K562 (cell line): ENCODE data around the gene KRTAP2-1. TPM values are rescaled to one million over a fixed set of nuclear protein-coding genes. Genes with fewer than 3 reads are reported as not detected.

Experiments
- ATAC-seq: fragments of 200-7000 bp; cut with Tn5 transposase; 3 replicates; pipeline ENCODE4 v1.9.1; 2020; ENCODE audit warnings: moderate library complexity
- BruUV-seq: library from RNA; stranded (reverse); fragments of 400-500 nt; replicated peaks from 2 replicates; lab custom pipeline; 2021; lab: Mats Ljungman, UMichigan
- CTCF ChIA-PET: fragments of 300-600 bp; formaldehyde crosslinking; extraction: SDS; loops from one replicate; lab custom pipeline; 2021; ENCODE audit warnings: low intra/inter-chr PET ratio; lab: Yijun Ruan, JAX
- POLR2A ChIA-PET: fragments of 300-600, 350-650 bp; sonication (Branson Sonifier 250); formaldehyde crosslinking; extraction: SDS; loops from one replicate; lab custom pipeline; 2021; ENCODE audit warnings: antibody characterized with exemption, inconsistent platforms; lab: Yijun Ruan, JAX
- DNase-seq, 4 experiments: peaks; one replicate each; pipeline versions ENCODE4 v3.0.0 to v3.0.0-alpha.2; 2011 to 2018; ENCODE audit warnings: low spot score in 3 of 4, mixed read lengths in 3 of 4; ENCODE audit errors: extremely low read depth in 1 of 4
- FAIRE-seq: peaks from 2 replicates; lab custom pipeline; 2011; peaks lifted over from hg19 to GRCh38; lab: Jason Lieb, UNC
- H2AFZ ChIP-seq: 2 replicates; pipeline ENCODE4 v1.6.0; 2011; ENCODE audit warnings: low read depth, low read length, control low read depth, inconsistent platforms
- H3K27ac ChIP-seq: fragments of 200-600 bp; 3 replicates; pipeline ENCODE4 v1.8.0; 2011; ENCODE audit warnings: low read depth, mild to moderate bottlenecking, control low read depth, inconsistent platforms, low read length, moderate library complexity, mixed read lengths; ENCODE audit errors: extremely low read depth
- H3K27me3 ChIP-seq, 2 experiments: fragments of 300-600 bp in 1 of 2; 2 replicates in 1 of 2; 3 replicates in 1 of 2; pipeline versions ENCODE4 v1.6.0 to v1.8.0; 2011; ENCODE audit warnings: inconsistent platforms in 2 of 2, low read length in 2 of 2, mild to moderate bottlenecking in 1 of 2, mixed read lengths in 1 of 2, moderate library complexity in 1 of 2; ENCODE audit not compliant: control insufficient read depth in 2 of 2, insufficient read depth in 2 of 2
- H3K36me3 ChIP-seq: fragments of 300-600 bp; 3 replicates; pipeline ENCODE4 v1.8.0; 2011; ENCODE audit warnings: mild to moderate bottlenecking, low read length, inconsistent platforms; ENCODE audit not compliant: control insufficient read depth, insufficient read depth
- H3K4me1 ChIP-seq, 2 experiments: fragments of 200-600 bp in 1 of 2; replicated peaks in 1 of 2; 2 replicates in 1 of 2; 3 replicates in 1 of 2; pipeline versions ENCODE4 v1.5.1 to v1.8.0; 2011; ENCODE audit warnings: inconsistent platforms in 2 of 2, low read length in 2 of 2, mild to moderate bottlenecking in 1 of 2, mixed read lengths in 1 of 2, moderate library complexity in 1 of 2; ENCODE audit not compliant: control insufficient read depth in 2 of 2, insufficient read depth in 2 of 2
- H3K4me2 ChIP-seq: 2 replicates; pipeline ENCODE4 v1.6.1; 2011; ENCODE audit warnings: low read length, control low read depth, inconsistent platforms, mixed read lengths; ENCODE audit not compliant: insufficient read depth
- H3K4me3 ChIP-seq: fragments of 200-600 bp; sonication (generic), shearing (Covaris generic); 2 replicates; pipeline ENCODE4 v1.5.1; 2016; ENCODE audit warnings: control low read depth, inconsistent platforms
- H3K79me2 ChIP-seq: fragments of 200-600 bp; 3 replicates; pipeline ENCODE4 v1.8.0; 2011; ENCODE audit warnings: low read length, inconsistent platforms; ENCODE audit not compliant: control insufficient read depth, insufficient read depth
- H3K9ac ChIP-seq, 2 experiments: 2 replicates each; pipeline versions ENCODE4 v1.6.0 to v1.6.1; 2011; ENCODE audit warnings: low read depth in 2 of 2, low read length in 2 of 2, control low read depth in 1 of 2, inconsistent platforms in 1 of 2, mild to moderate bottlenecking in 1 of 2, mixed read lengths in 1 of 2; ENCODE audit not compliant: insufficient read depth in 1 of 2
- H3K9me1 ChIP-seq: one replicate; pipeline ENCODE4 v1.6.0; 2011; ENCODE audit warnings: inconsistent platforms, mild to moderate bottlenecking, low read length, moderate library complexity; ENCODE audit not compliant: control insufficient read depth, insufficient read depth
- H3K9me3 ChIP-seq: replicated peaks from 2 replicates; pipeline ENCODE4 v1.5.1; 2011; ENCODE audit warnings: low read depth, low read length, inconsistent platforms; ENCODE audit not compliant: control insufficient read depth, insufficient read depth
- H4K20me1 ChIP-seq: replicated peaks from 2 replicates; pipeline ENCODE4 v1.6.1; 2011; ENCODE audit warnings: low read length, inconsistent platforms, mixed read lengths; ENCODE audit not compliant: control insufficient read depth, insufficient read depth
- ARID4B ChIP-seq: sonication (generic); formaldehyde crosslinking; IDR thresholded peaks from 2 replicates; pipeline ENCODE4 v1.8.0; 2022; ENCODE audit warnings: mild to moderate bottlenecking, missing genetic modification reagents
- CEBPG ChIP-seq, 3 experiments: fragments of 200-800 bp in 1 of 3; sonication (Bioruptor generic) in 1 of 3; sonication (generic) in 1 of 3; formaldehyde crosslinking in 1 of 3; IDR thresholded peaks in 2 of 3; conservative IDR thresholded peaks in 1 of 3; 2 replicates each; pipeline versions ENCODE4 v1.6.1 to v1.8.0; 2016 to 2022; ENCODE audit warnings: missing compliant biosample characterization in 2 of 3, missing genetic modification characterization in 2 of 3, mild to moderate bottlenecking in 1 of 3, missing genetic modification reagents in 1 of 3
- CHD2 ChIP-seq: IDR thresholded peaks from 2 replicates; pipeline ENCODE4 v1.6.1; 2011; ENCODE audit warnings: low read depth, low read length
- E2F6 ChIP-seq, 2 experiments: IDR thresholded peaks; 2 replicates each; pipeline ENCODE4 v1.6.1; 2011; ENCODE audit warnings: borderline replicate concordance in 1 of 2, control low read depth in 1 of 2, low read depth in 1 of 2, low read length in 1 of 2, mild to moderate bottlenecking in 1 of 2, mixed read lengths in 1 of 2, moderate library complexity in 1 of 2; ENCODE audit not compliant: insufficient read depth in 1 of 2, insufficient read length in 1 of 2, poor library complexity in 1 of 2, severe bottlenecking in 1 of 2; ENCODE audit errors: extremely low read depth in 1 of 2
- GABPB1 ChIP-seq: sonication (generic); formaldehyde crosslinking; IDR thresholded peaks from 2 replicates; pipeline ENCODE4 v1.8.0; 2022; ENCODE audit warnings: mild to moderate bottlenecking, missing genetic modification reagents
- KLF16 ChIP-seq: IDR thresholded peaks from 2 replicates; pipeline ENCODE4 v1.6.1; 2016; ENCODE audit warnings: antibody characterized with exemption
- MCM3 ChIP-seq: fragments of 450-650 bp; IDR thresholded peaks from 2 replicates; pipeline ENCODE4 v1.6.1; 2016
- NR0B1 ChIP-seq: fragments of 450-650 bp; IDR thresholded peaks from one replicate; pipeline ENCODE4 v1.6.1; 2018; ENCODE audit warnings: mild to moderate bottlenecking, moderate library complexity; ENCODE audit not compliant: partially characterized antibody
- TCF7L2 ChIP-seq: fragments of 150-350 bp; IDR thresholded peaks from 2 replicates; pipeline ENCODE4 v1.6.1; 2016; ENCODE audit warnings: low read depth, mild to moderate bottlenecking, low read length, moderate library complexity
- ZBTB2 ChIP-seq: fragments of 450-650 bp; IDR thresholded peaks from 2 replicates; pipeline ENCODE4 v1.6.1; 2016; ENCODE audit warnings: antibody characterized with exemption
- ZNF184 ChIP-seq: sonication (generic); formaldehyde crosslinking; IDR thresholded peaks from 2 replicates; pipeline ENCODE4 v1.5.0; 2020; ENCODE audit warnings: missing genetic modification reagents
- ZNF232 ChIP-seq: sonication (generic); formaldehyde crosslinking; IDR thresholded peaks from 2 replicates; pipeline ENCODE4 v1.8.0; 2022; ENCODE audit warnings: mild to moderate bottlenecking, missing genetic modification reagents
- WGBS: fragments of 100-300 bp; shearing (Covaris generic); methylation state at CpG from one replicate; pipeline ENCODE4 v1.1.6; 2016; ENCODE audit warnings: low coverage, mixed read lengths; ENCODE audit not compliant: insufficient coverage; ENCODE audit errors: missing lambda C conversion rate; 5-methylcytosine and 5-hydroxymethylcytosine counted together
- in situ Hi-C: fragments of 300-500 bp; cut with MboI; formaldehyde crosslinking; loops from 4 replicates; pipeline ENCODE4 v1.15.0; 2018; ENCODE audit warnings: inconsistent platforms, mixed read lengths
- intact Hi-C: fragments of 100-400 bp; cut with micrococcal nuclease; formaldehyde crosslinking; loops from 2 replicates; pipeline ENCODE4 v1.14.2; 2022
- polyA plus RNA-seq, 8 experiments: library from polyadenylated mRNA; depleted of rRNA in 4 of 8; stranded (reverse) in 5 of 8; unstranded in 3 of 8; fragments of >200 nt; fragmentation: Nextera tagmentation in 2 of 8; fragmentation: Illumina TruSeq in 1 of 8; extraction: Ambion mirVana in 2 of 8; extraction: Trizol in 1 of 8; gene quantifications; 2 replicates each; pipeline versions ENCODE4 v1.2.1 to v1.2.3, GENCODE V29; 2011 to 2014; ENCODE audit warnings: inconsistent platforms in 1 of 8, missing spikeins in 1 of 8
- total RNA-seq, 7 experiments: library from RNA; depleted of rRNA in 6 of 7; stranded (reverse); fragments of >200 nt in 6 of 7; fragmentation: Illumina TruSeq in 2 of 7; extraction: Trizol in 2 of 7; gene quantifications; 2 replicates each; pipeline versions ENCODE4 v1.2.1 to v1.2.3, GENCODE V29; 2011 to 2021; ENCODE audit warnings: low replicate concordance in 1 of 7

KRTAP2-1 gene
- total and polyA plus RNA-seq, 9 of the 15 experiments (the other 6 are each of a cell fraction or from before 2014, with no cell fraction given): not detected

- DNase-seq (no peak), FAIRE-seq (no peak), ATAC-seq (no peak)
- Histone ChIP-seq H3K27ac (no peak overlapping the region), H4K20me1 (no peaks in the 10 kb centered on the region), H3K9ac (no peak overlapping the region), H3K4me2 (no peak overlapping the region), H3K9me1 (no peaks in the 10 kb centered on the region), H3K79me2 (no peaks in the 10 kb centered on the region), H2AFZ (no peak overlapping the region), H3K9me3 (no peaks in the 10 kb centered on the region), H3K4me1 (no peaks in the 10 kb centered on the region; a peak in 1 of 5 replicates), H3K27me3 (peaks cover 0 to 8% of the 10 kb centered on the region in 2 experiments; a peak in 3 of 5 replicates), H3K4me3 (no peak overlapping the region), H3K36me3 (no peaks in the 10 kb centered on the region)
- no TSS peak for BruUV-seq
- intact Hi-C loops (no loop called here), in situ Hi-C loops (no loop called here)
- TF ChIP-seq GABPB1 (no peak), ZBTB2 (no peak), KLF16 (no peak), MCM3 (no peak), ARID4B (no peak), TCF7L2 (no peak), E2F6 (IDR thresholded peaks at IDR 0.05; ENCODE audit: borderline replicate concordance in 1 of 2, extremely low read depth in 1 of 2, insufficient read depth in 1 of 2, insufficient read length in 1 of 2, low read depth in 1 of 2, low read length in 1 of 2, poor library complexity in 1 of 2, severe bottlenecking in 1 of 2) (no peak), CEBPG (CRISPR knock-in tag; IDR thresholded peaks at IDR 0.05) (no peak), CEBPG (tag; conservative IDR thresholded peaks at IDR 0.05 in 1 of 2, IDR thresholded peaks at IDR 0.05 in 1 of 2) (no peak), CHD2 (no peak), NR0B1 (no peak), ZNF232 (CRISPR knock-in tag) (no peak), ZNF184 (CRISPR knock-in tag) (no peak)
- WGBS: 0% methylated on average over 4 of the region's 4 CpGs
- ChIA-PET CTCF (no interaction called here), POLR2A (no interaction called here)
These were observed 37.8 kb downstream of the KRTAP2-1 start for GRCh38 chr17:41009301-41009760.
